Mesendoderm (in vitro differentiated cells): ENCODE measurements around the gene AGTRAP.

ENCODE experiments used
- DNase-seq: peaks from one replicate; pipeline ENCODE4 v3.0.0; 2013
- H2AK5ac ChIP-seq: 2 replicates; pipeline ENCODE4 v1.6.1; 2013; ENCODE audit warnings: low read length, inconsistent platforms
- H2BK120ac ChIP-seq: 2 replicates; pipeline ENCODE4 v1.6.1; 2013; ENCODE audit warnings: low read depth, mild to moderate bottlenecking, low read length, moderate library complexity, mixed read lengths
- H2BK15ac ChIP-seq: replicated peaks from 2 replicates; pipeline ENCODE4 v1.6.1; 2013; ENCODE audit warnings: low read depth, mild to moderate bottlenecking, moderate library complexity
- H2BK5ac ChIP-seq: 2 replicates; pipeline ENCODE4 v1.6.1; 2013; ENCODE audit warnings: low read length, inconsistent platforms
- H3K18ac ChIP-seq: 2 replicates; pipeline ENCODE4 v1.6.1; 2013; ENCODE audit warnings: mild to moderate bottlenecking, low read length, mixed read lengths
- H3K23ac ChIP-seq: one replicate; pipeline ENCODE4 v1.6.1; 2013; ENCODE audit warnings: low read length
- H3K27ac ChIP-seq: 2 replicates; pipeline ENCODE4 v1.5.1; 2013; ENCODE audit warnings: low read depth, mild to moderate bottlenecking, inconsistent platforms, low read length, moderate library complexity
- H3K27me3 ChIP-seq: 2 replicates; pipeline ENCODE4 v1.6.1; 2013; ENCODE audit warnings: low read length, control low read depth, mild to moderate bottlenecking, inconsistent platforms; ENCODE audit not compliant: insufficient read depth, poor library complexity
- H3K36me3 ChIP-seq: 2 replicates; pipeline ENCODE4 v1.6.1; 2013; ENCODE audit warnings: low read length, inconsistent platforms; ENCODE audit not compliant: control insufficient read depth, insufficient read depth
- H3K4ac ChIP-seq: one replicate; pipeline ENCODE4 v1.6.1; 2013; ENCODE audit warnings: low read depth, mild to moderate bottlenecking, low read length, moderate library complexity
- H3K4me1 ChIP-seq: 2 replicates; pipeline ENCODE4 v1.6.1; 2013; ENCODE audit warnings: low read depth, low read length, inconsistent platforms; ENCODE audit not compliant: control insufficient read depth
- H3K4me2 ChIP-seq: 2 replicates; pipeline ENCODE4 v1.6.1; 2013; ENCODE audit warnings: low read length
- H3K4me3 ChIP-seq: 2 replicates; pipeline ENCODE4 v1.5.1; 2013; ENCODE audit warnings: mild to moderate bottlenecking, low read length
- H3K56ac ChIP-seq: one replicate; pipeline ENCODE4 v1.6.1; 2013; ENCODE audit warnings: low read length
- H3K79me1 ChIP-seq: 2 replicates; pipeline ENCODE4 v1.6.1; 2013; ENCODE audit warnings: low read length, inconsistent platforms
- H3K79me2 ChIP-seq: 2 replicates; pipeline ENCODE4 v1.6.1; 2013; ENCODE audit warnings: mild to moderate bottlenecking, low read length; ENCODE audit not compliant: control insufficient read depth, insufficient read depth
- H3K9ac ChIP-seq: 2 replicates; pipeline ENCODE4 v1.6.1; 2013; ENCODE audit warnings: low read length, inconsistent platforms
- H4K5ac ChIP-seq: one replicate; pipeline ENCODE4 v1.6.1; 2013; ENCODE audit warnings: low read length
- H4K8ac ChIP-seq: one replicate; pipeline ENCODE4 v1.6.1; 2013; ENCODE audit warnings: low read depth, mild to moderate bottlenecking, control low read depth, low read length, moderate library complexity
- WGBS: extraction: QIAGEN DNeasy Blood & Tissue Kit; methylation state at CpG from one replicate; pipeline ENCODE4 v1.1.7; 2013; ENCODE audit warnings: low lambda C conversion rate, missing lambda C conversion rate; ENCODE audit not compliant: insufficient coverage; ENCODE audit errors: extremely low coverage; 5-methylcytosine and 5-hydroxymethylcytosine counted together

The AGTRAP gene

DNA sequence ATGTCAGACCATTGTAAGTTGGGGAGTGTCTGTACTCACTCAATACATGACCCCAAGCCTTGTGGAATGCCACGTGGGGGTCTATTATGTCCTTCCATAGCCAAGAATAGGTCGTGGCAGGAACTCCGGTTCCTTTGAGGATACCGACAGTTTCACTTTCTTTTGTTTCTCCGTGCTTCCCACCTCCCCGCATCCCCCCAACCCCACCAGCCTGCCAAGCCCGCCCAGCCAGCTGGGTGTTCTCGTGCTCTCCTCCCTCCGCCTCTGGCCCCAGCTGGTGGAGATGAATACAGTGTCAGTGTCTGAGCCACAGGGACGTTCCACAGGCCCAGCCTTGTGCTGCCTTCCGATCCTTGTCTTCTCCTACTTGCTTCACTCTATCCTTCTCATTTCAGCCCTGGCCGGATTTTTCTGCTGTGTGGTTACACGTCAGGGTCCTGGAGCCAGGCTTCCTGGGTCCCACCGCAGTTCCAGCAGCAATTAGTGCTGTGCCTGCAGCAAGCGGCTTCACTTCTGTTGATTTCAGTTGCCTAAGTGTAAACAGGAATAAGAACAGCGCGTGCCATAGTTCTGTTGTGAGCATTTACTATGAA lies 4.1 kb upstream of the AGTRAP start:
- Histone ChIP-seq H3K9ac (peak overlapping the region; percentile 45), H2BK120ac (no peak overlapping the region), H4K8ac (no peak overlapping the region), H3K4me2 (no peak overlapping the region), H3K18ac (no peak overlapping the region), H3K56ac (peak overlapping the region; percentile 73), H3K27ac (no peak overlapping the region), H3K4ac (no peak overlapping the region), H2AK5ac (no peak overlapping the region), H3K79me2 (no peaks in the 10 kb centered on the region), H3K79me1 (no peaks in the 10 kb centered on the region), H3K36me3 (no peaks in the 10 kb centered on the region), H3K23ac (peak overlapping the region; percentile 20), H3K4me1 (peaks cover 7% of the 10 kb centered on the region), H3K27me3 (no peaks in the 10 kb centered on the region), H2BK15ac (no peak overlapping the region), H2BK5ac (no peak overlapping the region), H3K4me3 (no peak overlapping the region), H4K5ac (no peak overlapping the region)
- DNase-seq = peak; percentile 62
- WGBS = no CpG with 5 or more reads among the region's 17 CpGs

DNA sequence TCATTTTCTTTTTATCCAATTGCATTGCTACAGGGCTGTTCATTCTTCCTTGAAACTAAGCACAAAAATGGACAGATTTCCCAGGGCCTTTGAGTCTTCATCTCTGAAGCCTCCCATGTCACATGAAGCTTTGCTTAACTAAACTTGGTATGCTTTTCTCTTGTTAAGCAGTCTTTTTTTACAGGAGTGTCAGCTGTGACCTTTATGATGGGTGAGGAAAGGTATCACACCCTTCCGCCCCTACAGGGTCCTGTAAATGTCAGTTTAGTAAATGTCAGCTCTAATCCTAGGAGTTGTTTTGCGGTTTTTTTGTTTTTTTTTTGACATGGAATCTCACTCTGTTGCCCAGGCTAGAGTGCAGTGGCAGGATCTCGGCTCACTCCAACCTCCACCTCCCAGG lies 2.6 kb upstream of the AGTRAP start:
- H2BK120ac ChIP-seq = no peak overlapping the region
- H3K23ac ChIP-seq = no peak overlapping the region
- no peak overlapping the region for H3K4me2 ChIP-seq
- no peak overlapping the region for H3K27ac ChIP-seq
- H3K4me3 ChIP-seq = no peak overlapping the region
- peaks cover 13% of the 10 kb centered on the region for H3K4me1 ChIP-seq
- DNase-seq = no peak
- no peak overlapping the region for H2BK15ac ChIP-seq
- WGBS = no CpG with 5 or more reads among the region's 3 CpGs
- no peak overlapping the region for H2AK5ac ChIP-seq
- H4K8ac ChIP-seq = no peak overlapping the region
- H3K4ac ChIP-seq = no peak overlapping the region
- no peak overlapping the region for H3K9ac ChIP-seq
- peaks cover 2% of the 10 kb centered on the region for H3K79me1 ChIP-seq
- H4K5ac ChIP-seq = no peak overlapping the region
- H3K56ac ChIP-seq = no peak overlapping the region
- H3K36me3 ChIP-seq = no peaks in the 10 kb centered on the region
- H3K79me2 ChIP-seq = no peaks in the 10 kb centered on the region
- H3K18ac ChIP-seq = no peak overlapping the region
- H3K27me3 ChIP-seq = no peaks in the 10 kb centered on the region
- no peak overlapping the region for H2BK5ac ChIP-seq

DNA sequence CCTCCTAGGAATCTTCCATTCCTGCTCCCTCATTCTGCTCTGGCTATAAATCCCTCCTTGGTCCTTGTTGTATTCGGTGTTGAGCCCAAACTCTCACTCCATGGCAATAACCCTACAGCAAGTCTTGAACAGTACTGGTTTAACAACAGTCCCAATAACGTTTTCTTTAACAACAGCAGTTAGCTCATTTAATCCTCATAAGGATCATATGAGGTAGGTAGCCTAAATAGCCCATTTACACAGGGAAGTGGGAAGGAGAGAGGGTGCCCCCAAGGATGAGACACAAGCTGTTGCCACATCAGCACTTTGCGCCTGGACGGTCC lies 444 bp upstream of the AGTRAP start:
- Histone ChIP-seq H3K9ac (peak overlapping the region; percentile 73), H2BK15ac (no peak overlapping the region), H3K56ac (peak overlapping the region; percentile 85), H3K23ac (no peak overlapping the region), H2BK120ac (no peak overlapping the region), H4K5ac (peak overlapping the region; percentile 85), H3K27ac (no peak overlapping the region), H3K4me2 (peak overlapping the region; percentile 62), H3K4ac (no peak overlapping the region), H3K79me1 (peaks cover 3% of the 10 kb centered on the region), H4K8ac (no peak overlapping the region), H3K18ac (no peak overlapping the region), H3K4me3 (no peak overlapping the region), H3K79me2 (no peaks in the 10 kb centered on the region), H2AK5ac (peak overlapping the region; percentile 42), H3K36me3 (no peaks in the 10 kb centered on the region), H2BK5ac (no peak overlapping the region), H3K4me1 (peaks cover 9% of the 10 kb centered on the region), H3K27me3 (no peaks in the 10 kb centered on the region)
- WGBS = no CpG with 5 or more reads among the region's 4 CpGs
- no peak for DNase-seq

DNA sequence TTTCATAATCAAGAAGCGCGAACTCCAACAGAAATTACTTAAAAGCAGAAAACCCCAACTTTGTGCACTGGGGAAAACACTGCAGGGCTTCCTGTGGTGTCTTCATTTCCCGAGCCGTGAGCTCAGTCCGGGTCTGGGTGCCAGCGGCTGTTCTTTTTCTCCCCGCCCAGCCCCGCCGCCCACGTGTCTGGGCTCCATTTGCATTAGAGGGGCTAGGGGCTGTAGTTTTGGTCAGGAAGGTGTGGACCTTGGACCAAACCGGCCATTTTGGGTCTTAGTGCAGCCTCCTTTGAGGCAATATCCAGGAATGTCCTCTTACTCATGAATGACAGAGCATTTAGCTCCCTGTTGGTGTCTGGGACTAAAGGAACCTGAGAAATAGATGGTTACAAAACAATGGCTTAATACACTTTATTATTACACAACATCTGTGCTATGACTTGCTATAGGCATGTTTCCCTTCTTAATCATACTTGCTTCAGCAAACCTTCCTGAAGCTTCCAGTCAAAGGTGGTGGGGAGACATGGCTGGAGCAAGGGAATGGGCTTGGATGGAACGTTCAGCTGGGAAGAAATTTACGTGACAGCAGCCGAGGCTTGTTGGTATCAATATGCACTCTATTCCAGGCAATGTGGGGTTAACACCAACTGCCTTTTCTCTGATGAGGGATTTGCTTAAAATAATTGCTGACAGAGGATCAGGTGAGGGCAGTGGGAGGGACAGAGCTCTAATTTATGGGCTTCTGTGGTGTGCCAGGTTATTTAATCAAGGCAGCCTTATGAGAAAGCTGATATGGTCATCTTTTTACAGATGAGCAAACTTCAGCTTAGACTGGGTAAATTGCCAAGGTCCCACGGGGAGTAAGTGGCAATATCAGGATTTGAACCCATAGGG lies 1.1 kb downstream of the AGTRAP start:
- Histone ChIP-seq H3K27ac (peak overlapping the region; percentile 72), H2AK5ac (peak overlapping the region; percentile 99), H3K4me3 (peak overlapping the region; percentile 97), H2BK120ac (no peak overlapping the region), H3K4ac (no peak overlapping the region), H3K79me1 (peaks cover 3% of the 10 kb centered on the region), H3K4me2 (peak overlapping the region; percentile 98), H3K79me2 (no peaks in the 10 kb centered on the region), H3K23ac (no peak overlapping the region), H2BK5ac (peak overlapping the region; percentile 56), H3K27me3 (no peaks in the 10 kb centered on the region), H2BK15ac (no peak overlapping the region), H3K56ac (peak overlapping the region; percentile 99), H3K4me1 (peaks cover 16% of the 10 kb centered on the region), H4K5ac (peak overlapping the region; percentile 87), H3K18ac (no peak overlapping the region), H3K9ac (peak overlapping the region; percentile 98), H4K8ac (peak overlapping the region; percentile 8), H3K36me3 (no peaks in the 10 kb centered on the region)
- whole genome bisulfite sequencing = no CpG with 5 or more reads among the region's 15 CpGs
- peak; percentile 78 for DNase-seq

DNA sequence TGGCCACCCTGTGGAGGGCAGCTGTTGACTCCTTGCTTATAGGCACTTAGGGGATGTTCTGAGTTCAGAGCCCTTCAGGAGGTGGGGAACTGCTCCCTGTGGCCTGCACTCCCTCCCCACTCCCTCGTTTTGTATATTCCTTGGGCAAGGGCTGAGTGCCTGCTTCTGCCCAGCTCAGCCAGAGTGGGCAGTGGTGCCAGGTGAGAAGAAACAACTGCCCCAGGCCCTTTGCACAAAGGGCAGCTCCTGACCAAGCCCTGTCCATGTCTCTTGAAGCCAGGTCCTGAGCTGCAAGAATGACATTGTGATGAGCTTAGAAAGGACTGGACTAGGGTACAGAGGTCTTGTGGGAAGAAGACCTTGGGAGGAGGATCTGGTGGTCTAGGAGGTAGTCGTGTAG lies 2.2 kb downstream of the AGTRAP start:
- no peaks in the 10 kb centered on the region for H3K36me3 ChIP-seq
- H3K4ac ChIP-seq = no peak overlapping the region
- no peak overlapping the region for H2AK5ac ChIP-seq
- no peak overlapping the region for H3K4me2 ChIP-seq
- H3K79me1 ChIP-seq = peaks cover 3% of the 10 kb centered on the region
- no peak overlapping the region for H2BK5ac ChIP-seq
- H4K8ac ChIP-seq = no peak overlapping the region
- no peak overlapping the region for H3K18ac ChIP-seq
- H3K4me1 ChIP-seq = peaks cover 15% of the 10 kb centered on the region
- no peaks in the 10 kb centered on the region for H3K27me3 ChIP-seq
- WGBS = no CpG with 5 or more reads among the region's 2 CpGs
- H3K79me2 ChIP-seq = no peaks in the 10 kb centered on the region
- no peak overlapping the region for H2BK120ac ChIP-seq
- no peak overlapping the region for H3K9ac ChIP-seq
- no peak overlapping the region for H3K27ac ChIP-seq
- H4K5ac ChIP-seq = no peak overlapping the region
- H3K56ac ChIP-seq = no peak overlapping the region
- DNase-seq = no peak
- H2BK15ac ChIP-seq = no peak overlapping the region
- H3K23ac ChIP-seq = no peak overlapping the region
- H3K4me3 ChIP-seq = no peak overlapping the region
